Colonic mucosa (tissue), 4 donors: ENCODE data around the gene PDXP. TPM values are rescaled to one million over a fixed set of nuclear protein-coding genes. Genes with fewer than 3 reads are reported as not detected.

Experiments
- DNase-seq: peaks from one replicate; pipeline ENCODE4 v3.0.0-alpha.2; 2020
- H3K27ac ChIP-seq: fragments of 200-600 bp; one replicate; pipeline ENCODE4 v1.8.0; 2021
- H3K27me3 ChIP-seq: fragments of 200-600 bp; one replicate; pipeline ENCODE4 v1.8.0; 2021
- H3K36me3 ChIP-seq: fragments of 200-600 bp; one replicate; pipeline ENCODE4 v1.8.0; 2021
- H3K4me1 ChIP-seq: fragments of 200-600 bp; one replicate; pipeline ENCODE4 v1.8.0; 2021; ENCODE audit warnings: mild to moderate bottlenecking
- H3K4me3 ChIP-seq: fragments of 200-600 bp; one replicate; pipeline ENCODE4 v1.8.0; 2021
- H3K9ac ChIP-seq, 2 donors: one replicate each; pipeline ENCODE4 v1.7.0; 2013; ENCODE audit warnings: control low read depth in 2 of 2, low read depth in 2 of 2, low read length in 2 of 2
- H3K9me3 ChIP-seq: fragments of 200-600 bp; one replicate; pipeline ENCODE4 v1.8.0; 2021
- CTCF ChIP-seq: fragments of 200-600 bp; IDR thresholded peaks from one replicate; pipeline ENCODE4 v1.8.0; 2022; ENCODE audit warnings: antibody characterized with exemption, mild to moderate bottlenecking
- intact Hi-C: fragments of 100-400 bp; cut with DNase I; formaldehyde crosslinking; loops from one replicate; pipeline ENCODE4 v1.14.1; 2022
- total RNA-seq, 2 donors: library from RNA; stranded (reverse); fragmentation: NEBNext Ultra II Directional in 1 of 2; extraction: Animal tissue kit (Norgen Biotek cat#: 25700) in 1 of 2; gene quantifications; one replicate each; pipeline ENCODE4 v1.2.1, GENCODE V29; 2021
- donor health status: healthy.
- donor health status: DM: no; HTN: no; CAD: no.
- donor health status: DM: no; HTN: no; CAD: no.

Gene PDXP
- total RNA-seq, 2 donors from 2014 or later, result 24.5 to 34.0 TPM

- Histone ChIP-seq H3K4me1 (peaks cover 36% of the 10 kb centered on the region), H3K9ac (no peak overlapping the region), H3K4me3 (no peak overlapping the region), H3K9me3 (no peaks in the 10 kb centered on the region), H3K36me3 (no peaks in the 10 kb centered on the region), H3K27ac (no peak overlapping the region), H3K27me3 (no peaks in the 10 kb centered on the region)
- intact Hi-C loops, result no loop called here
- no peak for DNase-seq
- no peak for TF ChIP-seq CTCF
Measured at GRCh38 chr22:37629928-37630327, 28.6 kb upstream of the PDXP start.

DNA sequence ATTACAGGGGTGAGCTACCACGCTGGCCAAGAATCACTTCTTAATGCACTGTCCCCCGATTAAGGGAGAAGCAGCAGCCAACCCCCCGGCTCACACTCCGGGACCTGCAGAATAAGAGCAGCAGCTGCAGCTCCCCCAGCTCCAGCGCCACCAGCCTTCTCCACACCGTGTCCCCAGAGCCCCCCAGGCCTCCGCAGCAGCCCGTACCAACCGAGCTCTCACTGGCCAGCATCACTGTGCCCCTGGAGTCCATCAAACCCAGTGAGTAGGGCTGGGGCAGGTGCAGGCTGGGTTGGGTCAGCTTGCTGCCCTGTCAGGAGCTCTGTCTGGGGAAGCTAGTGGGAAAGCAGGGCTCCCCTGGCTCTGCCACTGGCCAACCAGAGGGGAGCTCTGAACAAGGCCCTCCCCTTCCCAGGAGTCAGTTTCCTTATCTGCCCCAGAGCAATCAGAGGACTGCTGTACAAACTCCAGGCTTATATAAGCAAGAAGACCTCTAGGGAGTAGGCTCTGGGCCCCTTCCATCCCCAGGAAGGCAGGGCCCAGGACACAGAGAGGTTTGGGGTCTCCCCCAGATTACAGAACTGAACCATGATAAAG lies 27.6 kb upstream of the PDXP start:
- peaks cover 35% of the 10 kb centered on the region for H3K4me1 ChIP-seq
- no peak overlapping the region for H3K9ac ChIP-seq
- intact Hi-C loops, result no loop called here
- H3K9me3 ChIP-seq, result no peaks in the 10 kb centered on the region
- H3K27me3 ChIP-seq, result no peaks in the 10 kb centered on the region
- no peak for TF ChIP-seq CTCF
- H3K36me3 ChIP-seq, result no peaks in the 10 kb centered on the region
- H3K4me3 ChIP-seq, result no peak overlapping the region
- H3K27ac ChIP-seq, result no peak overlapping the region
- no peak for DNase-seq

- no peak for DNase-seq
- Histone ChIP-seq H3K9me3 (no peaks in the 10 kb centered on the region), H3K27me3 (no peaks in the 10 kb centered on the region), H3K27ac (no peak overlapping the region), H3K4me3 (no peak overlapping the region), H3K4me1 (peaks cover 29% of the 10 kb centered on the region), H3K9ac (peak overlapping the region in 1 of 2 donors; percentile 12), H3K36me3 (no peaks in the 10 kb centered on the region)
- TF ChIP-seq CTCF, result no peak
- intact Hi-C loops, result no loop called here
Measured at GRCh38 chr22:37631448-37632173, 26.9 kb upstream of the PDXP start.

GRCh38 chr22:37632174-37633088 lies 26.1 kb upstream of the PDXP start:
- peak overlapping the region; percentile 66 for H3K27ac ChIP-seq
- no peaks in the 10 kb centered on the region for H3K9me3 ChIP-seq
- intact Hi-C loops, result no loop called here
- H3K36me3 ChIP-seq, result no peaks in the 10 kb centered on the region
- H3K4me3 ChIP-seq, result no peak overlapping the region
- no peak for TF ChIP-seq CTCF
- H3K9ac ChIP-seq, result peak overlapping the region; percentile 26 to 62
- H3K4me1 ChIP-seq, result peaks cover 29% of the 10 kb centered on the region
- H3K27me3 ChIP-seq, result no peaks in the 10 kb centered on the region
- no peak for DNase-seq

GRCh38 chr22:37633089-37633624 lies 25.4 kb upstream of the PDXP start:
- peak overlapping the region; percentile 66 for H3K27ac ChIP-seq
- intact Hi-C loops, result no loop called here
- H3K27me3 ChIP-seq, result no peaks in the 10 kb centered on the region
- no peaks in the 10 kb centered on the region for H3K36me3 ChIP-seq
- H3K4me1 ChIP-seq, result peaks cover 30% of the 10 kb centered on the region
- H3K9me3 ChIP-seq, result no peaks in the 10 kb centered on the region
- no peak for TF ChIP-seq CTCF
- no peak overlapping the region for H3K4me3 ChIP-seq
- H3K9ac ChIP-seq, result peak overlapping the region; percentile 26 to 62
- DNase-seq, result no peak
